Astrocyte (in vitro differentiated cells and primary cell): ENCODE measurements around the gene ZNF14. TPM values are rescaled to one million over a fixed set of nuclear protein-coding genes. Genes with fewer than 3 reads are reported as not detected.

ENCODE experiments used
- DNase-seq: peaks from one replicate; pipeline ENCODE4 v3.0.0-alpha.2; 2010; ENCODE audit warnings: low read depth
- FAIRE-seq: peaks from 2 replicates; lab custom pipeline; 2011; peaks lifted over from hg19 to GRCh38; lab: Jason Lieb, UNC
- H2AFZ ChIP-seq: 2 replicates; pipeline ENCODE4 v1.6.0; 2012; ENCODE audit warnings: low read depth, low read length, inconsistent platforms
- H3K27ac ChIP-seq: 2 replicates; pipeline ENCODE4 v1.5.1; 2011; ENCODE audit warnings: low read depth, low read length, inconsistent platforms
- H3K27me3 ChIP-seq: 2 replicates; pipeline ENCODE4 v1.6.0; 2011; ENCODE audit warnings: low read length, inconsistent platforms; ENCODE audit not compliant: insufficient read depth
- H3K36me3 ChIP-seq: 2 replicates; pipeline ENCODE4 v1.5.1; 2011; ENCODE audit warnings: low read length, inconsistent platforms; ENCODE audit not compliant: insufficient read depth
- H3K4me1 ChIP-seq: 2 replicates; pipeline ENCODE4 v1.5.1; 2011; ENCODE audit warnings: low read length, inconsistent platforms; ENCODE audit not compliant: insufficient read depth
- H3K4me2 ChIP-seq: 2 replicates; pipeline ENCODE4 v1.6.0; 2012; ENCODE audit warnings: low read length, inconsistent platforms
- H3K4me3 ChIP-seq: 2 replicates; pipeline ENCODE4 v1.5.1; 2011; ENCODE audit warnings: low read depth, mild to moderate bottlenecking, low read length, inconsistent platforms; ENCODE audit not compliant: insufficient read depth
- H3K79me2 ChIP-seq: 2 replicates; pipeline ENCODE4 v1.6.0; 2012; ENCODE audit warnings: mild to moderate bottlenecking, low read length, inconsistent platforms; ENCODE audit not compliant: insufficient read depth
- H3K9ac ChIP-seq: 2 replicates; pipeline ENCODE4 v1.6.0; 2012; ENCODE audit warnings: mild to moderate bottlenecking, low read length, inconsistent platforms
- H3K9me3 ChIP-seq: 2 replicates; pipeline ENCODE4 v1.5.1; 2012; ENCODE audit warnings: low read depth, mild to moderate bottlenecking, low read length, inconsistent platforms; ENCODE audit not compliant: insufficient read depth
- H4K20me1 ChIP-seq: 2 replicates; pipeline ENCODE4 v1.6.0; 2012; ENCODE audit warnings: low read length, inconsistent platforms; ENCODE audit not compliant: insufficient read depth
- H3K27ac Mint-ChIP-seq: one replicate; pipeline ENCODE4 v1.8.0; 2021; ENCODE audit warnings: mild to moderate bottlenecking, mixed read lengths; ENCODE audit not compliant: unreplicated experiment
- H3K27me3 Mint-ChIP-seq: one replicate; pipeline ENCODE4 v1.8.0; 2021; ENCODE audit warnings: low read depth, mixed read lengths; ENCODE audit not compliant: unreplicated experiment
- H3K36me3 Mint-ChIP-seq: one replicate; pipeline ENCODE4 v1.8.0; 2021; ENCODE audit warnings: low read depth, mixed read lengths; ENCODE audit not compliant: unreplicated experiment
- H3K4me1 Mint-ChIP-seq: one replicate; pipeline ENCODE4 v1.8.0; 2021; ENCODE audit warnings: low read depth, mixed read lengths; ENCODE audit not compliant: unreplicated experiment
- H3K4me3 Mint-ChIP-seq: one replicate; pipeline ENCODE4 v1.8.0; 2021; ENCODE audit warnings: mild to moderate bottlenecking, moderate library complexity, mixed read lengths; ENCODE audit not compliant: unreplicated experiment
- H3K9me3 Mint-ChIP-seq: one replicate; pipeline ENCODE4 v1.8.0; 2021; ENCODE audit warnings: mild to moderate bottlenecking, mixed read lengths; ENCODE audit not compliant: unreplicated experiment
- CTCF ChIP-seq: IDR thresholded peaks from 2 replicates; pipeline ENCODE4 v1.5.1; 2011; ENCODE audit warnings: low read depth, mild to moderate bottlenecking, inconsistent platforms, low read length, moderate library complexity; ENCODE audit not compliant: insufficient read depth
- EZH2 ChIP-seq: IDR thresholded peaks from 2 replicates; pipeline ENCODE4 v1.6.1; 2012; ENCODE audit warnings: mild to moderate bottlenecking, low read length, inconsistent platforms; ENCODE audit not compliant: insufficient read depth
- total RNA-seq: library from RNA; stranded (reverse); gene quantifications from 2 replicates; pipeline ENCODE4 v1.2.1, GENCODE V29; 2021

The ZNF14 gene
- total RNA-seq, 1 donor from 2014 or later, result 4.4 TPM

DNA sequence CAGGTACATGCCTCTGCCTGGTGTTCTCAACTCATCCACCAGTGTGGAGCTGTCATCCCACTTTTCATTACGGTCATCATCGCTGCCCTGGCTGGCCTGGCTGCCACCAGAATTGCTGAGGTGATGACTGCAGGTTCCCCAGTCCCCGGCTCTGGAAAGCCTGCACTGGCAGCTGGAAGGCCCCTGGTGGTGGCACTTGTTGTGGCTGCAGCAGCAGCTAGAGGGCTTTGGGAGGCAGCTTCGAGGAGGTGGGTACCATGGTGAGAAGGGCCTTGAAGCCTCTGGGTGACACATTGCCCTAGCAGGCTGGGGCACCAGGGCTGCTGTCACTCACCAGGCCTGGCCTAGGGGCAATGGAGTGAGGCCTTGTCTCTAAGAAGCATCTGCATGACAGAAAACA is 25.3 kb upstream of the ZNF14 start:
- Histone ChIP-seq H3K27me3 (no peaks in the 10 kb centered on the region), H3K9me3 (peaks cover 3% of the 10 kb centered on the region)
- no peak for DNase-seq

DNA sequence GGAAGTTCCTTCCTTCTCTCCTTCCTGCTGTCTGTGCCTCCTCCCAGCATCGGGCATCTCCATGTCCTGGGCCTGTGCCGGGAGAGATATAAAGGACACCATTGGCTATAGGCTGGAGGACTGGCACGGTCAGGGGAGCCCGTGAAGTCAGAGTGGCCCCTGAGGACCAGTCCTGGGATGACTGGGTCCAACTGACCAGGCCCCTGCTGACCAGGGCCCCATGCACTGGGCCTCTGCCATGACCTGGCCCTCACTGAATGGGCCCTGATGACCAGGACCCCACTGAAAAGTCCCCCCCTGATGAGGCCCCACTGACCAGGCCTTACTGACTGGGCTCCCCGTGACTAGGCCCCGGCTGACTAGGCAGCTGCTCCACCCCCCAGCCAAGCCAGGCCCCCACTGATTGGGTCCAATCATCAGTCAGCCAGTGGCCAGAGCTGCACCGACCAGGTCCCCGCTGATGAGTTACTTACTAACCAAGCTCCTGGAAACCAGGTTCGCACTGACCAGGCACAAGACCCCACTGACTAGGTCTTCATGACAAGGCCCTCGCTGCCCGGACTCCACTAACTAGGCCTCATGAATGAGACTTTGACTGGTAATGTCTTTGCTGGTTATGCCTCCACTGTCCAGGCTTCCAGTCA is 20.0 kb upstream of the ZNF14 start:
- no peak overlapping the region for H3K27ac Mint-ChIP-seq
- no peaks in the 10 kb centered on the region for H3K79me2 ChIP-seq
- no peak overlapping the region for H3K4me3 ChIP-seq
- H3K27ac ChIP-seq, result no peak overlapping the region
- H3K9me3 Mint-ChIP-seq, result peaks cover 20% of the 10 kb centered on the region
- no peak overlapping the region for H2AFZ ChIP-seq
- peaks cover 5% of the 10 kb centered on the region for H3K36me3 Mint-ChIP-seq
- no peaks in the 10 kb centered on the region for H3K4me1 Mint-ChIP-seq
- H3K9ac ChIP-seq, result no peak overlapping the region
- DNase-seq (no peak), FAIRE-seq (no peak)
- H3K9me3 ChIP-seq, result peaks cover 13% of the 10 kb centered on the region
- H3K27me3 ChIP-seq, result no peaks in the 10 kb centered on the region
- H3K4me3 Mint-ChIP-seq, result no peak overlapping the region
- no peaks in the 10 kb centered on the region for H4K20me1 ChIP-seq
- no peaks in the 10 kb centered on the region for H3K4me1 ChIP-seq
- TF ChIP-seq EZH2 (no peak), CTCF (no peak)
- no peaks in the 10 kb centered on the region for H3K36me3 ChIP-seq
- no peak overlapping the region for H3K4me2 ChIP-seq
- H3K27me3 Mint-ChIP-seq, result peaks cover 2% of the 10 kb centered on the region

More for the DNA sequence above, 25.3 kb upstream of the ZNF14 start:
- H3K27me3 Mint-ChIP-seq, result no peaks in the 10 kb centered on the region
- no peaks in the 10 kb centered on the region for H3K79me2 ChIP-seq
- no peaks in the 10 kb centered on the region for H4K20me1 ChIP-seq
- H3K36me3 Mint-ChIP-seq, result peaks cover 14% of the 10 kb centered on the region
- no peak overlapping the region for H3K27ac Mint-ChIP-seq
- H3K9me3 Mint-ChIP-seq, result peaks cover 21% of the 10 kb centered on the region
- H3K4me1 ChIP-seq, result no peaks in the 10 kb centered on the region
- no peak for FAIRE-seq
- H3K27ac ChIP-seq, result no peak overlapping the region
- no peak overlapping the region for H3K4me3 Mint-ChIP-seq
- no peak overlapping the region for H3K4me3 ChIP-seq
- TF ChIP-seq CTCF (no peak), EZH2 (no peak)
- no peaks in the 10 kb centered on the region for H3K4me1 Mint-ChIP-seq
- H2AFZ ChIP-seq, result no peak overlapping the region
- H3K4me2 ChIP-seq, result no peak overlapping the region
- H3K36me3 ChIP-seq, result no peaks in the 10 kb centered on the region
- H3K9ac ChIP-seq, result no peak overlapping the region

GRCh38 chr19:19751846-19752245 is 18.9 kb upstream of the ZNF14 start:
- no peak for TF ChIP-seq EZH2
- TF ChIP-seq CTCF, result no peak
- H2AFZ ChIP-seq, result no peak overlapping the region
- Mint-ChIP-seq H3K4me3 (no peak overlapping the region), H3K27me3 (peaks cover 2% of the 10 kb centered on the region), H3K4me1 (no peaks in the 10 kb centered on the region), H3K27ac (no peak overlapping the region), H3K36me3 (peaks cover 5% of the 10 kb centered on the region), H3K9me3 (peaks cover 18% of the 10 kb centered on the region)
- H4K20me1 ChIP-seq, result no peaks in the 10 kb centered on the region
- H3K27ac ChIP-seq, result no peak overlapping the region
- H3K4me2 ChIP-seq, result no peak overlapping the region
- H3K27me3 ChIP-seq, result no peaks in the 10 kb centered on the region
- no peak overlapping the region for H3K4me3 ChIP-seq
- H3K79me2 ChIP-seq, result no peaks in the 10 kb centered on the region
- no peaks in the 10 kb centered on the region for H3K36me3 ChIP-seq
- no peak overlapping the region for H3K9ac ChIP-seq
- FAIRE-seq (no peak), DNase-seq (no peak)
- H3K9me3 ChIP-seq, result peaks cover 17% of the 10 kb centered on the region
- no peaks in the 10 kb centered on the region for H3K4me1 ChIP-seq
